ENCODE data around the gene CNIH4. TPM values are rescaled to one million over a fixed set of nuclear protein-coding genes. Genes with fewer than 3 reads are reported as not detected.
A peak's percentile ranks its signal among the peaks of the same experiment; 100 is the strongest.
"Not testable (repeated sequence)": the region's sequence is repeated elsewhere in the genome, so short reads cannot be mapped to it uniquely, and the experiment has no call there.

CNIH4 gene
- total and polyA plus RNA-seq, 2 experiments from 2014 or later = 53.5 to 194 TPM

DNA sequence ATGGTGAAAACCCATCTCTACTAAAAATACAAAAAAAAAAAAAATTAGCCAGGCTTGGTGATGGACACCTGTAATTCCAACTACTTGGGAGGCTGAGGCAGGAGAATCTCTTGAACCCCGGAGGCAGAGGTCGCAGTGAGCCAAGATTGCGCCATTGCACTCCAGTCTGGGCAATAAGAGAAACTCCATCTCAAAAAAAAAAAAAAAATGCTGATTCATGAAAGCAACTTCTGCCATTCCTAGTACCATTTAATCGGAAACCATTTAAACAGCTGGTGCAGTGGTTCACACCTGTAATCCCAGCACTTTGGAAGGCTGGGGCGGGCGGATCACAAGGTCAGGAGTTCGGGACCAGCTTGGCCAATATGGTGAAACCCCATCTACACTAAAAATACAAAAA is 72.0 kb downstream of the CNIH4 start:
- peaks cover 32% of the 10 kb centered on the region for H4K20me1 ChIP-seq (replicated peaks; ENCODE audit: insufficient read depth)

More for the DNA sequence above, 72.0 kb downstream of the CNIH4 start:
- H3K27me3 ChIP-seq (ENCODE audit: insufficient read depth); H3K27ac Mint-ChIP-seq; H3F3A ChIP-seq (replicated peaks; ENCODE audit: low read depth); H3K4me3 ChIP-seq; H3K9me3 Mint-ChIP-seq; H3K27me3 Mint-ChIP-seq (ENCODE audit: insufficient read depth, low read depth, poor library complexity); H2AFZ ChIP-seq; H3K4me3 Mint-ChIP-seq; ATAC-seq; DNase-seq (ENCODE audit: low spot score); H3K9me2 ChIP-seq (ENCODE audit: insufficient read depth); H3K4me2 ChIP-seq: not testable (repeated sequence)
- Mint-ChIP-seq H3K36me3 (ENCODE audit: low read depth) (peaks cover 80% of the 10 kb centered on the region), H3K4me1 (peaks cover 25% of the 10 kb centered on the region)
- peaks cover 79% of the 10 kb centered on the region for H3K79me2 ChIP-seq (replicated peaks; ENCODE audit: insufficient read depth)
- H3K36me3 ChIP-seq (ENCODE audit: insufficient read depth) = peaks cover 33% of the 10 kb centered on the region
- peaks cover 26% of the 10 kb centered on the region for H3K4me1 ChIP-seq (ENCODE audit: insufficient read depth)
- 0 out of 2 replicates have a peak overlapping the region, but pooled peaks have one; percentile 55 for H3K27ac ChIP-seq (ENCODE audit: low read depth)

Small RNA genes within 50 kb of the gene (microRNA-seq; reads per million reads assigned to microRNA genes)
- not detected for gene MIR4742

Small RNA genes within 50 kb of the gene (small RNA-seq; reads per million reads assigned to genes)
- gene MIR4742 (ENCODE audit: low replicate concordance) = not detected

Other genes with a start within 250 kb of the CNIH4 start
- gene FBXO28, start 242.8 kb upstream of the CNIH4 start, total RNA-seq (2014; rRNA removed; shearing (Covaris generic)) = 38.8 and 45.2 TPM in 2 replicates
- gene FBXO28, start 242.8 kb upstream of the CNIH4 start, polyA plus RNA-seq (2016; fragmentation: Nextera tagmentation; extraction: Ambion mirVana) = 16.9 and 18.1 TPM in 2 replicates
- gene DEGS1, start 173.6 kb upstream of the CNIH4 start, total RNA-seq (2014; rRNA removed; shearing (Covaris generic)) = 59.8 and 67.9 TPM in 2 replicates
- 42.5 and 45.7 TPM in 2 replicates for gene DEGS1, start 173.6 kb upstream of the CNIH4 start, polyA plus RNA-seq (2016; fragmentation: Nextera tagmentation; extraction: Ambion mirVana)
- gene NVL, start 26.7 kb upstream of the CNIH4 start, total RNA-seq (2014; rRNA removed; shearing (Covaris generic)) = 35.3 and 44.4 TPM in 2 replicates
- gene NVL, start 26.7 kb upstream of the CNIH4 start, polyA plus RNA-seq (2016; fragmentation: Nextera tagmentation; extraction: Ambion mirVana) = 62.2 and 71.7 TPM in 2 replicates
- gene WDR26, start 77.9 kb downstream of the CNIH4 start, total RNA-seq (2014; rRNA removed; shearing (Covaris generic)) = 71.0 and 74.6 TPM in 2 replicates
- gene WDR26, start 77.9 kb downstream of the CNIH4 start, polyA plus RNA-seq (2016; fragmentation: Nextera tagmentation; extraction: Ambion mirVana) = 13.9 and 16.9 TPM in 2 replicates